ENCODE measurements around the gene FBP2. TPM values are rescaled to one million over a fixed set of nuclear protein-coding genes. Genes with fewer than 3 reads are reported as not detected.

FBP2 gene
- total RNA-seq, 2 donors from 2014 or later = 2.0 TPM; not detected in 1

Other genes with a start within 250 kb of the FBP2 start
- 1 to 10 TPM in 1 of 2 donors, under 1 TPM in 1; 0.18 to 4.4 TPM for gene PCAT7, start 38.7 kb downstream of the FBP2 start, total RNA-seq
- 10 to 100 TPM; 19.5 to 41.4 TPM for gene FBP1, start 45.7 kb upstream of the FBP2 start, total RNA-seq
- gene AOPEP, start 132.9 kb upstream of the FBP2 start, total RNA-seq = 100 to 1,000 TPM; 107 to 188 TPM